Tibial nerve (tissue), 4 donors: ENCODE data around the gene NFIB. TPM values are rescaled to one million over a fixed set of nuclear protein-coding genes. Genes with fewer than 3 reads are reported as not detected.

Experiments
- DNase-seq, 2 donors: peaks; one replicate each; pipeline ENCODE4 v3.0.0-alpha.2; 2019; ENCODE audit warnings: low spot score in 2 of 2
- H3K27ac ChIP-seq, 4 donors: fragments of 200-600 bp; sonication (generic) in 3 of 4; one replicate each; pipeline ENCODE4 v1.5.1; 2017 to 2019; ENCODE audit warnings: mild to moderate bottlenecking in 1 of 4
- H3K27me3 ChIP-seq, 2 donors: fragments of 200-600 bp; sonication (generic) in 1 of 2; one replicate each; pipeline versions ENCODE4 v1.5.1 to v1.6.0; 2017 to 2019
- H3K36me3 ChIP-seq, 3 donors: fragments of 200-600 bp; sonication (generic); one replicate each; pipeline ENCODE4 v1.5.1; 2018 to 2019
- H3K4me1 ChIP-seq, 4 donors: fragments of 200-600 bp; sonication (generic) in 3 of 4; one replicate each; pipeline ENCODE4 v1.5.1; 2017 to 2019
- H3K4me3 ChIP-seq, 4 donors: fragments of 200-600 bp; sonication (generic) in 3 of 4; one replicate each; pipeline ENCODE4 v1.5.1; 2017 to 2019; ENCODE audit warnings: mild to moderate bottlenecking in 1 of 4, moderate library complexity in 1 of 4
- H3K9me3 ChIP-seq, 4 donors: fragments of 200-600 bp; sonication (generic) in 3 of 4; one replicate each; pipeline ENCODE4 v1.5.1; 2017 to 2019
- CTCF ChIP-seq, 5 experiments: fragments of 200-600 bp in 3 of 5; fragments of 450-650 bp in 2 of 5; sonication (generic) in 3 of 5; IDR thresholded peaks; one replicate each; pipeline ENCODE4 v1.5.1; 2016 to 2019; ENCODE audit warnings: antibody characterized with exemption in 5 of 5, mild to moderate bottlenecking in 3 of 5, moderate library complexity in 2 of 5
- EP300 ChIP-seq, 2 donors: sonication (generic); formaldehyde crosslinking; IDR thresholded peaks; one replicate each; pipeline ENCODE4 v1.6.1; 2017; ENCODE audit warnings: antibody characterized with exemption in 2 of 2, mild to moderate bottlenecking in 1 of 2
- POLR2A ChIP-seq, 2 donors: fragments of 450-650 bp; IDR thresholded peaks; one replicate each; pipeline ENCODE4 v1.6.1; 2017; ENCODE audit warnings: antibody characterized with exemption in 2 of 2, mild to moderate bottlenecking in 2 of 2, moderate library complexity in 2 of 2
- WGBS, 2 donors: methylation state at CpG; one replicate each; pipeline ENCODE4 v1.1.5; 2018; 5-methylcytosine and 5-hydroxymethylcytosine counted together
- total RNA-seq, 4 donors: library from RNA; depleted of rRNA; stranded (reverse); fragments of >200 nt; gene quantifications; one replicate each; pipeline ENCODE4 v1.1.0, GENCODE V29; 2016

The NFIB gene
- total RNA-seq, 4 donors from 2014 or later: 52.1 to 125 (median 78.1) TPM

GRCh38 chr9:14258156-14258555 is 55.8 kb downstream of the NFIB start:
- TF ChIP-seq POLR2A (IDR thresholded peaks at IDR 0.05): no peak
- no peak for TF ChIP-seq CTCF (IDR thresholded peaks at IDR 0.05)
- TF ChIP-seq EP300 (IDR thresholded peaks at IDR 0.05): no peak
- Histone ChIP-seq H3K27ac (peak overlapping the region in 1 of 4 donors; percentile 45), H3K27me3 (no peaks in the 10 kb centered on the region), H3K9me3 (no peaks in the 10 kb centered on the region), H3K4me1 (peaks cover 0 to 58% (median 9%) of the 10 kb centered on the region in 4 donors), H3K4me3 (no peak overlapping the region), H3K36me3 (no peaks in the 10 kb centered on the region)
- DNase-seq: no peak

- DNase-seq: no peak
- no peak overlapping the region for H3K4me3 ChIP-seq
- H3K27ac ChIP-seq: peak overlapping the region in 2 of 4 donors; percentile 57 to 64
- peaks cover 0 to 57% (median 14%) of the 10 kb centered on the region in 4 donors for H3K4me1 ChIP-seq
- H3K36me3 ChIP-seq: no peaks in the 10 kb centered on the region
- WGBS, 2 donors: 40 to 63% methylated on average over 1 of the region's 1 CpG
- TF ChIP-seq EP300 (IDR thresholded peaks at IDR 0.05): peak in 1 of 2 donors; percentile 45
- no peak for TF ChIP-seq POLR2A (IDR thresholded peaks at IDR 0.05)
- TF ChIP-seq CTCF (IDR thresholded peaks at IDR 0.05): no peak
- H3K9me3 ChIP-seq: no peaks in the 10 kb centered on the region
- no peaks in the 10 kb centered on the region for H3K27me3 ChIP-seq
These were observed 57.4 kb downstream of the NFIB start for GRCh38 chr9:14256588-14256987.

DNA sequence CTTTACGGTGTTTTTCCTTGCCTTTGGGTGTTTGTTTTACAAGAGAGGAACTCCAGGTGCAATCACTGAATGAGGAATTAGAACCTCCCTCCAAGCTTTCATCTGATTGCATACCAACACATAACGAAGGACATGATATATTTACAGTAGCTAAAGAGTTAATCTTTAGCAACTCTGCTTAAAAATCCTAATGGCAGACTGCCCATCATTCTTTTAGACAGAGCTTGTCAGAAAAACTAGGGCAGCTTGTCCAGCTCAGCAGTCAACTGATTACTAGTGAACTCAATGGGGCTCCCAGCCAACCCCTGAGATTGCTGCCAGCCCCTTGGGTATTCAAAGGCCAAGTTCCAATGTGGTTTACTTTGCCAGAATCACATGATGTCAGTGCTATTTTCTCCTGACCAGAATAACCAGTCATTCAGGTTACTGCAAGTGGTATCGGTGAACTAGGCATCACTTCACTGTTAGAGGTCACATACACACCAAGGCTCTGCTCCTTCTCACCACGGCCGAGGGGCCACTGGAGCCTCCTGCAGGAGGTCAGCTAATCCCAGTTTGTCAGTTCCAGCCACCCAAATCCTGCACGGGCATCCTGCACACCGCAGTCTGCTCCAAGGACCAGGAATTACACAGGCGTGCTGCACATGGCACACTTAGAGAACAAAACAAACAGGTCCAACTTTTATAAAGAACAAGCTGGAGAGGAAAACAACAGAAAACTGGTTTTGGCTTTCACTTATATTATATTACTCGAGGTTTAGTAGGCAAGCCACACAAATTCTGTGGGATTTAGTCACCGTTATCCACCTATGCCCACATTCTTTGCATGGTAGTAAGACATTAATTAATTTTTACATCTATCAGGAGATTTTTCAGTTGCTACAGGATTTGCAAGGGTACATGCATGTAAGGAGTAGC is 62.5 kb downstream of the NFIB start:
- H3K4me1 ChIP-seq: peaks cover 0 to 52% (median 17%) of the 10 kb centered on the region in 4 donors
- DNase-seq: peak; percentile 39 to 56
- 17 to 19% methylated on average over 10 of the region's 10 CpGs for WGBS, 2 donors
- peak overlapping the region in 2 of 4 donors; percentile 15 to 48 for H3K27ac ChIP-seq
- no peaks in the 10 kb centered on the region for H3K27me3 ChIP-seq
- TF ChIP-seq EP300 (IDR thresholded peaks at IDR 0.05) (peak in 1 of 2 donors; percentile 67), POLR2A (IDR thresholded peaks at IDR 0.05) (no peak)
- H3K36me3 ChIP-seq: peaks cover 0 to 3% (median 0%) of the 10 kb centered on the region in 3 donors
- H3K9me3 ChIP-seq: no peaks in the 10 kb centered on the region
- H3K4me3 ChIP-seq: no peak overlapping the region

DNA sequence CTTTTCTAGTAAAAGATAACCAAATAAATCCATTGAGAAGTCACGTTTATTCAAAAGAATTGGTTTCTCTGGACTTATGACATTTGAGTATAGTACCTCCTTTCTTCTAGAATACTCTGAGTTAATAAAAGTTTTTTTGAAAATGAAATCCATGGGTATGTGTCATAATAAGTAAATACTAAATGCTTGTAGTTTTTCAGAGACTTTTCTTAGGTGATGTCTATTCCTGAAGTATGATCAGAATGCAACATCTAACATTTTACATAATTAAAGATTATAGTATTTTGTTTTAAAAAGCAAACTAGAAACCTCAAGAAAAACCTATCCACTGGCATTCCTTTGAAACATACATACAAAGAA is 63.2 kb downstream of the NFIB start:
- Histone ChIP-seq H3K36me3 (peaks cover 0 to 3% (median 0%) of the 10 kb centered on the region in 3 donors), H3K27ac (no peak overlapping the region), H3K9me3 (no peaks in the 10 kb centered on the region), H3K27me3 (no peaks in the 10 kb centered on the region), H3K4me1 (peaks cover 0 to 46% (median 14%) of the 10 kb centered on the region in 4 donors), H3K4me3 (no peak overlapping the region)
- DNase-seq: no peak
- TF ChIP-seq POLR2A (IDR thresholded peaks at IDR 0.05): no peak
- 41 to 54% methylated on average over 1 of the region's 1 CpG for WGBS, 2 donors

DNA sequence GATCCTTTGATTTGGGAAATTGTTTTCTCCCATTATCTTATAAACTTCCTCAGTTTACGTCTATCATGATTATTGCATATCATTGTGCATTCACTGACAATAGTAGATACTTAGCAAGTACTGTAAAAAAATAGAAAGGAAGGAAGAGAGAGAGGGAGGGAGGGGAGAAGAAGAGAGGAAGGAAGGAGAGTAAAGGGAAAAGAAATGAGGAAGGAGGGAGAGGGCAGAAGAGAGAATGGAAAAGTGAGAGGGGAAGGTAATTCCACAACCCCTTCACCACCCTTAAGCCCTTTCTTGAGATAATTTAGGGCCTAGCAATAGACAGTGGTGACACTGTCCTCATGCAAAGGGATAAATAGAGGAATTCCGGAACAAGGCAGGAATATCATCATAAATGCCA is 64.4 kb downstream of the NFIB start:
- Histone ChIP-seq H3K36me3 (peaks cover 0 to 3% (median 0%) of the 10 kb centered on the region in 3 donors), H3K4me1 (peaks cover 0 to 47% (median 14%) of the 10 kb centered on the region in 4 donors), H3K4me3 (no peak overlapping the region), H3K27me3 (no peaks in the 10 kb centered on the region), H3K27ac (no peak overlapping the region), H3K9me3 (no peaks in the 10 kb centered on the region)
- TF ChIP-seq EP300 (IDR thresholded peaks at IDR 0.05): no peak
- no peak for TF ChIP-seq CTCF (IDR thresholded peaks at IDR 0.05)
- no peak for TF ChIP-seq POLR2A (IDR thresholded peaks at IDR 0.05)
- 77 to 78% methylated on average over 2 of the region's 2 CpGs for WGBS, 2 donors
- no peak for DNase-seq

- 92 to 100% methylated on average over 1 of the region's 1 CpG for WGBS, 2 donors
- Histone ChIP-seq H3K27me3 (no peaks in the 10 kb centered on the region), H3K4me3 (no peak overlapping the region), H3K9me3 (no peaks in the 10 kb centered on the region), H3K4me1 (peaks cover 0 to 56% (median 14%) of the 10 kb centered on the region in 4 donors), H3K36me3 (peaks cover 0 to 3% (median 0%) of the 10 kb centered on the region in 3 donors), H3K27ac (no peak overlapping the region)
- TF ChIP-seq EP300 (IDR thresholded peaks at IDR 0.05) (no peak), CTCF (IDR thresholded peaks at IDR 0.05) (no peak), POLR2A (IDR thresholded peaks at IDR 0.05) (no peak)
- no peak for DNase-seq
These were observed 65.8 kb downstream of the NFIB start for GRCh38 chr9:14248149-14248548.
